ENCODE measurements around the gene DDX49.

Gene DDX49

DNA sequence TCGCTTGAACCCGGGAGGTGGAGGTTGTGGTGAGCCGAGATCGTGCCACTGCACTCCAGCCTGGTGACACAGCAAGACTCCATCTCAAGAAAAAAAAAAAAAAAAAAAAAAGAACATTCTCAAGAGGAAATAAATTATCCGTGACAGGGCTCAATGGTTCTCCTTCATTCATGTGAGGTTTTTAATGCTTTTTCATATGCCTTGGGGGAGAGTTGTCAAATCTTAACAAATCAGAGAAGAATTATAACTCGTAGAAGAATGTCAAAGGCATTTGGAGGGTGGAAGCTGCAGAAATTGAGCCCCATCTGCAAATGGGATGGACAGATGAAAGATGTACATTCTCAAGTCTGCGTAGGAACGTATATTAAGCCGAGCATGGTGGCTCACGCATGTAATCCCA lies 56.4 kb downstream of the DDX49 start:
- DNase-seq (ENCODE audit: extremely low spot score) = no peak
- ChIA-PET POLR2A (no interaction called here), CTCF (no interaction called here)
- TF ChIP-seq CTCF (IDR thresholded peaks at IDR 0.05; ENCODE audit: control extremely low read depth, extremely low read depth, low read depth, missing control alignments) = no peak
